Measurements from ENCODE around the gene TENT4B. TPM values are rescaled to one million over a fixed set of nuclear protein-coding genes. Genes with fewer than 3 reads are reported as not detected.
A peak's percentile ranks its signal among the peaks of the same experiment; 100 is the strongest.
"Not testable (repeated sequence)": the region's sequence is repeated elsewhere in the genome, so short reads cannot be mapped to it uniquely, and the experiment has no call there.

Gene TENT4B
- total RNA-seq, 2 donors from 2014 or later: 15.0 to 15.9 TPM

- TF ChIP-seq, protein P1, sequence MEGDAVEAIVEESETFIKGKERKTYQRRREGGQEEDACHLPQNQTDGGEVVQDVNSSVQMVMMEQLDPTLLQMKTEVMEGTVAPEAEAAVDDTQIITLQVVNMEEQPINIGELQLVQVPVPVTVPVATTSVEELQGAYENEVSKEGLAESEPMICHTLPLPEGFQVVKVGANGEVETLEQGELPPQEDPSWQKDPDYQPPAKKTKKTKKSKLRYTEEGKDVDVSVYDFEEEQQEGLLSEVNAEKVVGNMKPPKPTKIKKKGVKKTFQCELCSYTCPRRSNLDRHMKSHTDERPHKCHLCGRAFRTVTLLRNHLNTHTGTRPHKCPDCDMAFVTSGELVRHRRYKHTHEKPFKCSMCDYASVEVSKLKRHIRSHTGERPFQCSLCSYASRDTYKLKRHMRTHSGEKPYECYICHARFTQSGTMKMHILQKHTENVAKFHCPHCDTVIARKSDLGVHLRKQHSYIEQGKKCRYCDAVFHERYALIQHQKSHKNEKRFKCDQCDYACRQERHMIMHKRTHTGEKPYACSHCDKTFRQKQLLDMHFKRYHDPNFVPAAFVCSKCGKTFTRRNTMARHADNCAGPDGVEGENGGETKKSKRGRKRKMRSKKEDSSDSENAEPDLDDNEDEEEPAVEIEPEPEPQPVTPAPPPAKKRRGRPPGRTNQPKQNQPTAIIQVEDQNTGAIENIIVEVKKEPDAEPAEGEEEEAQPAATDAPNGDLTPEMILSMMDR (IDR thresholded peaks at IDR 0.05): no peak
- H3K27me3 ChIP-seq (replicated peaks; ENCODE audit: insufficient read depth): no peaks in the 10 kb centered on the region
- no peaks in the 10 kb centered on the region for H3K36me3 ChIP-seq
- peaks cover 33 to 77% of the 10 kb centered on the region in 2 donors for H3K4me1 ChIP-seq (ENCODE audit: control insufficient read depth in 1 of 2, low read depth in 2 of 2)
- peak overlapping the region; percentile 43 for H3K4me3 ChIP-seq
- no peak for DNase-seq (ENCODE audit: low spot score)
- H3K9me3 ChIP-seq: no peaks in the 10 kb centered on the region
- peak overlapping the region; percentile 56 to 65 for H3K27ac ChIP-seq
- no peak for ATAC-seq (ENCODE audit: insufficient number of reproducible peaks, low FRiP score, low read depth)
Observed at GRCh38 chr16:50166511-50167500, 13.7 kb downstream of the TENT4B start.

DNA sequence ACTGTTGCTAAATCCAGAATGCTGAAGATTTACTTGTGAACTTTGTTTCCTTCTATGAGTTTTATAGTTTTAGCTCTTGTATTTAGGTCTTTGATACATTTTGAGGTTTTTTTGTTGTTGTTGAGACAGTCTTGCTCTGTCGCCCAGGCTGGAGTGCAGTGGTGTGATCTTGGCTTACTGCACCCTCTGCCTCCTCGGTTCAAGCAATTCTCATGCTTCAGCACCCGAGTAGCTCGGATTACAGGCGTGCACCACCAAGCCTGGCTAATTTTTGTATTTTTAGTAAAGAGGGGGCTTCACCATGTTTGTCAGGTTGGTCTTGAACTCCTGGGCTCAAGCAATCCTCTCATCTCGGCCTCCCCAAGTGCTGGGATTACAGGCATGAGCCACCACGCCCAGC is 14.4 kb downstream of the TENT4B start:
- TF ChIP-seq, protein P1 (IDR thresholded peaks at IDR 0.05): no peak
- Histone ChIP-seq H3K9me3 (no peaks in the 10 kb centered on the region), H3K27me3 (replicated peaks; ENCODE audit: insufficient read depth) (no peaks in the 10 kb centered on the region), H3K4me3 (peak overlapping the region; percentile 43), H3K27ac (peak overlapping the region; percentile 45 to 56), H3K4me1 (ENCODE audit: control insufficient read depth in 1 of 2, low read depth in 2 of 2) (peaks cover 30 to 75% of the 10 kb centered on the region in 2 donors), H3K36me3 (no peaks in the 10 kb centered on the region)
- ATAC-seq (ENCODE audit: insufficient number of reproducible peaks, low FRiP score, low read depth) (no peak), DNase-seq (ENCODE audit: low spot score) (no peak)

GRCh38 chr16:50169555-50170096 is 16.5 kb downstream of the TENT4B start:
- Histone ChIP-seq H3K27me3 (replicated peaks; ENCODE audit: insufficient read depth) (no peaks in the 10 kb centered on the region), H3K4me3 (no peak overlapping the region), H3K4me1 (ENCODE audit: control insufficient read depth in 1 of 2, low read depth in 2 of 2) (peaks cover 23 to 83% of the 10 kb centered on the region in 2 donors), H3K9me3 (no peaks in the 10 kb centered on the region), H3K36me3 (no peaks in the 10 kb centered on the region), H3K27ac (no peak overlapping the region)
- DNase-seq (ENCODE audit: low spot score) (no peak), ATAC-seq (ENCODE audit: insufficient number of reproducible peaks, low FRiP score, low read depth) (no peak)
- TF ChIP-seq, protein P1 (IDR thresholded peaks at IDR 0.05): no peak

DNA sequence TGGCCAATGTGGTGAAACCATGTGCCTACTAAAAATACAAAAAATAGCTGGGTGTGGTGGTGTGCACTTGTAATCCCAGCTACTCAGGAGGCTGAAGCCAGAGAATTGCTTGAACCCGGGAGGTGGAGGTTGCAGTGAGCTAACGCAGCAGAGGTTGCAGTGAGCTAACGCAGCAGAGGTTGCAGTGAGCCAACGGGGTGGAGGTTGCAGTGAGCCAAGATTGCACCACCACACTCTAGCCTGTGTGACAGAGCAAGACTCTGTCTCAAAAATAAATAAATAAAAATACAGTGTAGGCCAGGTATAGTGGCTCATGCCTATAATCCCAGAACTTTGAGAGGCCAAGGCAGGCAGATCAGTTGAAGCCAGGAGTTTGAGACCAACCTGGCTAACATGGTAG is 18.7 kb downstream of the TENT4B start:
- H3K27ac ChIP-seq; H3K27me3 ChIP-seq (replicated peaks; ENCODE audit: insufficient read depth); H3K9me3 ChIP-seq; ATAC-seq (ENCODE audit: insufficient number of reproducible peaks, low FRiP score, low read depth); DNase-seq (ENCODE audit: low spot score); H3K4me3 ChIP-seq; H3K36me3 ChIP-seq: not testable (repeated sequence)
- H3K4me1 ChIP-seq (ENCODE audit: control insufficient read depth in 1 of 2, low read depth in 2 of 2): peaks cover 21 to 66% of the 10 kb centered on the region in 2 donors

- no peaks in the 10 kb centered on the region for H3K36me3 ChIP-seq
- no peak for DNase-seq (ENCODE audit: low spot score)
- no peak overlapping the region for H3K27ac ChIP-seq
- H3K4me1 ChIP-seq (ENCODE audit: control insufficient read depth in 1 of 2, low read depth in 2 of 2): peaks cover 18 to 60% of the 10 kb centered on the region in 2 donors
- H3K27me3 ChIP-seq (replicated peaks; ENCODE audit: insufficient read depth): no peaks in the 10 kb centered on the region
- no peak for ATAC-seq (ENCODE audit: insufficient number of reproducible peaks, low FRiP score, low read depth)
- TF ChIP-seq, protein P1 (IDR thresholded peaks at IDR 0.05): no peak
- H3K4me3 ChIP-seq: no peak overlapping the region
- H3K9me3 ChIP-seq: no peaks in the 10 kb centered on the region
Observed at GRCh38 chr16:50172195-50172922, 19.3 kb downstream of the TENT4B start.
